Transverse colon (tissue), 4 donors: ENCODE data around the gene HTT.

Experiments used
- EP300 ChIP-seq: sonication (generic); formaldehyde crosslinking; IDR thresholded peaks from one replicate; pipeline ENCODE4 v1.6.1; 2017; ENCODE audit warnings: antibody characterized with exemption, low read depth
- POLR2A ChIP-seq: fragments of 450-650 bp; IDR thresholded peaks from one replicate; pipeline ENCODE4 v1.6.1; 2016; ENCODE audit warnings: antibody characterized with exemption, mild to moderate bottlenecking, moderate library complexity
- POLR2AphosphoS5 ChIP-seq, 3 donors: sonication (generic); formaldehyde crosslinking; IDR thresholded peaks; one replicate each; pipeline ENCODE4 v1.6.1; 2016; ENCODE audit warnings: antibody characterized with exemption in 3 of 3
- TF ChIP-seq, protein P1 (sequence below), 5 experiments: fragments of 200-600 bp in 3 of 5; fragments of 450-650 bp in 2 of 5; sonication (generic) in 3 of 5; IDR thresholded peaks; 1 replicate in 2 of 5; 2 replicates in 3 of 5; pipeline ENCODE4 v1.5.1; 2016 to 2017; ENCODE audit warnings: antibody characterized with exemption in 5 of 5, inconsistent platforms in 3 of 5, mild to moderate bottlenecking in 2 of 5, moderate library complexity in 1 of 5

DNA sequence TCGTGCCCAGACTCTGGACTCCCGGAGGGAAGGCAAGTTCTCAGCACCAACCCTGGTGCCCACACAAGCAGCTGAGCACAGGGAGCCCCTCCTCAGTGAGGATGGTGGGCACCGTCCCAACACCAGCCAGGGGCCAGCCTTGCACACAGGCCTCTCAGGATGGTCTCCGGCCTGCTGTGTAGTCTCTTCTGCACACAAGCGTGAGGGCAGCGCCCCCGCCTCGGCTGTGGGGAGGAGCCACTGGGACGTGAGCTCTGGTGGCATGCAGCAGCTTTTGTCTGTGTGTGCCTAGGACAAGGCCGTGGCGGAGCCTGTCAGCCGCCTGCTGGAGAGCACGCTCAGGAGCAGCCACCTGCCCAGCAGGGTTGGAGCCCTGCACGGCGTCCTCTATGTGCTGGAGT is 158.4 kb downstream of the HTT start:
- TF ChIP-seq, protein P1, sequence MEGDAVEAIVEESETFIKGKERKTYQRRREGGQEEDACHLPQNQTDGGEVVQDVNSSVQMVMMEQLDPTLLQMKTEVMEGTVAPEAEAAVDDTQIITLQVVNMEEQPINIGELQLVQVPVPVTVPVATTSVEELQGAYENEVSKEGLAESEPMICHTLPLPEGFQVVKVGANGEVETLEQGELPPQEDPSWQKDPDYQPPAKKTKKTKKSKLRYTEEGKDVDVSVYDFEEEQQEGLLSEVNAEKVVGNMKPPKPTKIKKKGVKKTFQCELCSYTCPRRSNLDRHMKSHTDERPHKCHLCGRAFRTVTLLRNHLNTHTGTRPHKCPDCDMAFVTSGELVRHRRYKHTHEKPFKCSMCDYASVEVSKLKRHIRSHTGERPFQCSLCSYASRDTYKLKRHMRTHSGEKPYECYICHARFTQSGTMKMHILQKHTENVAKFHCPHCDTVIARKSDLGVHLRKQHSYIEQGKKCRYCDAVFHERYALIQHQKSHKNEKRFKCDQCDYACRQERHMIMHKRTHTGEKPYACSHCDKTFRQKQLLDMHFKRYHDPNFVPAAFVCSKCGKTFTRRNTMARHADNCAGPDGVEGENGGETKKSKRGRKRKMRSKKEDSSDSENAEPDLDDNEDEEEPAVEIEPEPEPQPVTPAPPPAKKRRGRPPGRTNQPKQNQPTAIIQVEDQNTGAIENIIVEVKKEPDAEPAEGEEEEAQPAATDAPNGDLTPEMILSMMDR (IDR thresholded peaks at IDR 0.05), result no peak
- TF ChIP-seq POLR2A (no peak), POLR2AphosphoS5 (IDR thresholded peaks at IDR 0.05) (no peak), EP300 (no peak)
